Ramos (cell line): ENCODE data around the gene BTBD9.

Experiments used
- in situ Hi-C: fragments of 300-500 bp; cut with MboI; formaldehyde crosslinking; loops from one replicate; pipeline ENCODE4 v1.14.3; 2022; ENCODE audit warnings: low sequenced_read_pairs; ENCODE audit not compliant: unreplicated experiment

BTBD9 gene

GRCh38 chr6:38514399-38514798 is 125.3 kb downstream of the BTBD9 start:
- in situ Hi-C loops, result no loop called here

GRCh38 chr6:38512211-38512610 is 127.5 kb downstream of the BTBD9 start:
- in situ Hi-C loops, result no loop called here

- in situ Hi-C loops, result no loop called here
Observed at GRCh38 chr6:38510205-38510604, 129.5 kb downstream of the BTBD9 start.

GRCh38 chr6:38509713-38510112 is 130.0 kb downstream of the BTBD9 start:
- in situ Hi-C loops, result no loop called here

GRCh38 chr6:38508894-38509293 is 130.8 kb downstream of the BTBD9 start:
- in situ Hi-C loops, result no loop called here

- in situ Hi-C loops, result no loop called here
Observed at GRCh38 chr6:38508286-38508685, 131.4 kb downstream of the BTBD9 start.

GRCh38 chr6:38507173-38507572 is 132.6 kb downstream of the BTBD9 start:
- in situ Hi-C loops, result no loop called here

GRCh38 chr6:38505826-38506225 is 133.9 kb downstream of the BTBD9 start:
- in situ Hi-C loops, result no loop called here

GRCh38 chr6:38504996-38505395 is 134.7 kb downstream of the BTBD9 start:
- in situ Hi-C loops, result no loop called here

GRCh38 chr6:38503960-38504682 is 135.6 kb downstream of the BTBD9 start:
- in situ Hi-C loops, result no loop called here

GRCh38 chr6:38503032-38503773 is 136.5 kb downstream of the BTBD9 start:
- in situ Hi-C loops, result no loop called here

GRCh38 chr6:38502423-38502822 is 137.3 kb downstream of the BTBD9 start:
- in situ Hi-C loops, result no loop called here

GRCh38 chr6:38501931-38502330 is 137.8 kb downstream of the BTBD9 start:
- in situ Hi-C loops, result no loop called here

- in situ Hi-C loops, result loop anchor here (25.0 kb wide), 1 partner anchor 712 kb away; no protein-coding TSS in a partner anchor
Observed at GRCh38 chr6:38499529-38500096, 140.1 kb downstream of the BTBD9 start.

GRCh38 chr6:38498805-38499445 is 140.8 kb downstream of the BTBD9 start:
- in situ Hi-C loops, result loop anchor here (25.0 kb wide), 1 partner anchor 712 kb away; no protein-coding TSS in a partner anchor

- in situ Hi-C loops, result loop anchor here (25.0 kb wide), 1 partner anchor 711 kb away; no protein-coding TSS in a partner anchor
Observed at GRCh38 chr6:38498085-38498484, 141.6 kb downstream of the BTBD9 start.

- in situ Hi-C loops, result loop anchor here (25.0 kb wide), 1 partner anchor 710 kb away; no protein-coding TSS in a partner anchor
Observed at GRCh38 chr6:38497546-38497945, 142.2 kb downstream of the BTBD9 start.

- in situ Hi-C loops, result loop anchor here (25.0 kb wide), 1 partner anchor 709 kb away; no protein-coding TSS in a partner anchor
Observed at GRCh38 chr6:38495922-38496635, 143.7 kb downstream of the BTBD9 start.

- in situ Hi-C loops, result loop anchor here (25.0 kb wide), 1 partner anchor 708 kb away; no protein-coding TSS in a partner anchor
Observed at GRCh38 chr6:38495518-38495917, 144.2 kb downstream of the BTBD9 start.
